Measurements from ENCODE around the gene OTUD4. TPM values are rescaled to one million over a fixed set of nuclear protein-coding genes. Genes with fewer than 3 reads are reported as not detected.

OTUD4 gene
- total and polyA plus RNA-seq, 2 donors (not counting 1 experiment from before 2014, with no cell fraction given) = 9.7 to 51.0 TPM

DNA sequence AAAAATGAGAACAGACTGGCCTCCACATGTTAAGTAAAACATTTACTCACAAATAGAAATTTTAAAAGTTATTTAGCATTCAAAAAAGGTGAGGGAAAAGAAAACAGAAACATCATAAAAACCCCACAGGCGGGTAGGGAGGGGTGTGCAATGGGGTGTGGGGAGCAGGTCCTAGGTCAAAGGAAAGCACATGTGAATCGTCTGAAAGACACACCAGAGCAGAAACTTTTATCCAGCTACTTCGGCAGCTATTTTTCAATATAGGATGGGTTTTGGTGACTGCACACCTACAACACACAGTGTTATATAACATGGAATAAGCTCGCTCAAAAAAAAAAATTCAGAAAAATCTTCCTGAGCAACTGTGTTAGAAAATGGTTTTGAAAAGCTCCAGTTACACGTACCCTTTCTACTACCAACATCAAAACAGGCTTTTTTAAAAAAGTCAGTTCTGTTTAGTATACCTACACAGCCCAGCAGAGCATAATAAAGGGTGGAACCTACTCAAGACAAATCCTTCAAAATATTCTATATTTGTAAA lies 1.6 kb downstream of the OTUD4 start:
- Histone ChIP-seq H3K9ac (ENCODE audit: low read length) (peak overlapping the region; percentile 87), H3K4me2 (replicated peaks; ENCODE audit: low read depth, low read length, poor library complexity, severe bottlenecking) (peak overlapping the region; percentile 85), H3K36me3 (replicated peaks in 1 of 2; ENCODE audit: control extremely low read depth in 1 of 2, control insufficient read depth in 1 of 2, extremely low read depth in 1 of 2, insufficient read depth in 2 of 2, low read length in 1 of 2) (peaks cover 0 to 3% of the 10 kb centered on the region in 2 experiments), H3K4me3 (ENCODE audit: control extremely low read depth in 1 of 5, extremely low read depth in 1 of 5, insufficient read depth in 1 of 5, low read depth in 2 of 5, low read length in 4 of 5) (peak overlapping the region; percentile 60 to 93 (median 74)), H3K9me3 (ENCODE audit: control extremely low read depth in 1 of 3, control insufficient read depth in 2 of 3, insufficient read depth in 1 of 3, low read length in 2 of 3) (no peaks in the 10 kb centered on the region), H3K27ac (ENCODE audit: low read length in 2 of 2) (peak overlapping the region; percentile 94 to 97), H3K27me3 (replicated peaks in 1 of 4; ENCODE audit: control extremely low read depth in 1 of 4, control insufficient read depth in 3 of 4, insufficient read depth in 4 of 4, low read length in 3 of 4) (no peaks in the 10 kb centered on the region), H3K79me2 (ENCODE audit: control insufficient read depth, insufficient read depth, low read length) (peaks cover 54% of the 10 kb centered on the region), H3K4me1 (ENCODE audit: control insufficient read depth in 2 of 2, insufficient read depth in 2 of 2, low read length in 2 of 2) (peaks cover 29 to 35% of the 10 kb centered on the region in 2 donors), H4K20me1 (ENCODE audit: control insufficient read depth, insufficient read depth, low read length, poor library complexity, severe bottlenecking) (peaks cover 9% of the 10 kb centered on the region), H2AFZ (ENCODE audit: insufficient read depth, low read depth, low read length, poor library complexity, severe bottlenecking) (peak overlapping the region; percentile 48)
- H3K27ac Mint-ChIP-seq = peak overlapping the region; percentile 96
- POLR2A ChIA-PET = interaction anchor here (0.6 kb wide), 2 partner anchors 81 to 823 kb away, joined by 3 read pairs; partner anchors contain the start of genes ABCE1 and ANAPC10
- ATAC-seq (ENCODE audit: low read depth) = no peak
- peak; percentile 57 for DNase-seq
- intact Hi-C loops (cut with micrococcal nuclease) = loop anchor here (10.0 kb wide), 1 partner anchor 756 kb away; the partner anchor contains the start of gene ZNF827
- no CpG with 5 or more reads among the region's 5 CpGs for WGBS (ENCODE audit: insufficient coverage)
- CTCF ChIA-PET = interaction anchor here (0.7 to 3.3 kb wide), 7 partner anchors 9 to 438 kb away, joined by 3 to 13 read pairs (median 6); no protein-coding TSS in a partner anchor
- peaks cover 43% of the 10 kb centered on the region for H3K4me1 Mint-ChIP-seq
- H3K4me3 Mint-ChIP-seq = peak overlapping the region; percentile 94
- TF ChIP-seq, protein P1, sequence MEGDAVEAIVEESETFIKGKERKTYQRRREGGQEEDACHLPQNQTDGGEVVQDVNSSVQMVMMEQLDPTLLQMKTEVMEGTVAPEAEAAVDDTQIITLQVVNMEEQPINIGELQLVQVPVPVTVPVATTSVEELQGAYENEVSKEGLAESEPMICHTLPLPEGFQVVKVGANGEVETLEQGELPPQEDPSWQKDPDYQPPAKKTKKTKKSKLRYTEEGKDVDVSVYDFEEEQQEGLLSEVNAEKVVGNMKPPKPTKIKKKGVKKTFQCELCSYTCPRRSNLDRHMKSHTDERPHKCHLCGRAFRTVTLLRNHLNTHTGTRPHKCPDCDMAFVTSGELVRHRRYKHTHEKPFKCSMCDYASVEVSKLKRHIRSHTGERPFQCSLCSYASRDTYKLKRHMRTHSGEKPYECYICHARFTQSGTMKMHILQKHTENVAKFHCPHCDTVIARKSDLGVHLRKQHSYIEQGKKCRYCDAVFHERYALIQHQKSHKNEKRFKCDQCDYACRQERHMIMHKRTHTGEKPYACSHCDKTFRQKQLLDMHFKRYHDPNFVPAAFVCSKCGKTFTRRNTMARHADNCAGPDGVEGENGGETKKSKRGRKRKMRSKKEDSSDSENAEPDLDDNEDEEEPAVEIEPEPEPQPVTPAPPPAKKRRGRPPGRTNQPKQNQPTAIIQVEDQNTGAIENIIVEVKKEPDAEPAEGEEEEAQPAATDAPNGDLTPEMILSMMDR (IDR thresholded peaks at IDR 0.05) = no peak
- no peak for TF ChIP-seq EZH2 (IDR thresholded peaks at IDR 0.05; ENCODE audit: borderline replicate concordance, insufficient read depth, low read depth, low read length, poor library complexity, severe bottlenecking)
- H3K27me3 Mint-ChIP-seq = no peaks in the 10 kb centered on the region
- no peaks in the 10 kb centered on the region for H3K9me3 Mint-ChIP-seq (ENCODE audit: insufficient read depth)

DNA sequence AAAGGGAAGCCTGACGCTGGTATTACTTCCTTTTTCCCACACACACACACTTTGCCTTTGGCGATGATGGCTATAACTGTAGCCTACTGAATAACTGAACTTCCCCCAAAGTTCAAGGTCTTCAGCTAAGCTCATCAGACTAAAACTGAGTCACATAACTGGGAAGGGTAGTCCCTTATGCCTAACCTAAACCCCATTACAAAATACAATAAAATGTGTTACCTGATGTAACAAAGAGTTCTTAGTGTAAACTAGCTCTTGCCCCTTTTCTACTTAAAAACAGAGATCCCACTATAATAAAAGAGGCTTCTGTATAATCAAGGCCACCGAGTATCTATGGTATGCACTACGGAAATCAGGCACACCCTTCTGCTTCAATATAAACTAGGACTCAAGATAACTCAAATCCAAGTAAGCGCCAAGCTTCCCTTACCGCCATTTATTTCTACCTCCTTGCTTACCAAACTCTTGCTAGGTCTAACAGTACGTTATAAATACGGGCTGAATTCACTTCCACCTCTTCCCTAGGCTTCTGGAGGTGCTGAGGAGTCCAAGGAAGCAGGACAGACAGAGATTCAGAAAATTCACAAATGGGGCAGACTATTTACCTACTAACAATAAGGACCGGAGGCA lies 2.4 kb downstream of the OTUD4 start:
- intact Hi-C loops (cut with micrococcal nuclease) = loop anchor here (10.0 kb wide), 1 partner anchor 757 kb away; the partner anchor contains the start of gene ZNF827
- ChIA-PET CTCF (interaction anchor here (0.7 to 3.3 kb wide), 6 partner anchors 8 to 439 kb away, joined by 3 to 13 read pairs (median 6); no protein-coding TSS in a partner anchor), POLR2A (no interaction called here)
- Mint-ChIP-seq H3K27me3 (no peaks in the 10 kb centered on the region), H3K27ac (peak overlapping the region; percentile 90), H3K4me3 (peak overlapping the region; percentile 94), H3K4me1 (peaks cover 43% of the 10 kb centered on the region), H3K9me3 (ENCODE audit: insufficient read depth) (no peaks in the 10 kb centered on the region)
- Histone ChIP-seq H3K9me3 (ENCODE audit: control extremely low read depth in 1 of 3, control insufficient read depth in 2 of 3, insufficient read depth in 1 of 3, low read length in 2 of 3) (no peaks in the 10 kb centered on the region), H4K20me1 (ENCODE audit: control insufficient read depth, insufficient read depth, low read length, poor library complexity, severe bottlenecking) (peaks cover 9% of the 10 kb centered on the region), H3K27ac (ENCODE audit: low read length in 2 of 2) (peak overlapping the region; percentile 94 to 97), H3K27me3 (replicated peaks in 1 of 4; ENCODE audit: control extremely low read depth in 1 of 4, control insufficient read depth in 3 of 4, insufficient read depth in 4 of 4, low read length in 3 of 4) (no peaks in the 10 kb centered on the region), H2AFZ (ENCODE audit: insufficient read depth, low read depth, low read length, poor library complexity, severe bottlenecking) (peak overlapping the region; percentile 38), H3K4me3 (ENCODE audit: control extremely low read depth in 1 of 5, extremely low read depth in 1 of 5, insufficient read depth in 1 of 5, low read depth in 2 of 5, low read length in 4 of 5) (peak overlapping the region; percentile 60 to 93 (median 74)), H3K9ac (ENCODE audit: low read length) (peak overlapping the region; percentile 87), H3K36me3 (replicated peaks in 1 of 2; ENCODE audit: control extremely low read depth in 1 of 2, control insufficient read depth in 1 of 2, extremely low read depth in 1 of 2, insufficient read depth in 2 of 2, low read length in 1 of 2) (peaks cover 3 to 10% of the 10 kb centered on the region in 2 experiments), H3K79me2 (ENCODE audit: control insufficient read depth, insufficient read depth, low read length) (peaks cover 61% of the 10 kb centered on the region), H3K4me1 (ENCODE audit: control insufficient read depth in 2 of 2, insufficient read depth in 2 of 2, low read length in 2 of 2) (peaks cover 29 to 35% of the 10 kb centered on the region in 2 donors), H3K4me2 (replicated peaks; ENCODE audit: low read depth, low read length, poor library complexity, severe bottlenecking) (peak overlapping the region; percentile 85)
- ATAC-seq (ENCODE audit: low read depth) = no peak
- TF ChIP-seq, protein P1 (IDR thresholded peaks at IDR 0.05) = no peak
- WGBS (ENCODE audit: insufficient coverage) = 17% methylated on average over 5 of the region's 9 CpGs
- DNase-seq = peak; percentile 40
